AG04449 (cell line): ENCODE data around the gene ZNF668.

Experiments
- CTCF ChIA-PET: fragments of 350-600 bp; formaldehyde crosslinking; extraction: SDS; loops from one replicate; lab custom pipeline; 2021; ENCODE audit warnings: antibody characterized with exemption; lab: Yijun Ruan, JAX
- POLR2A ChIA-PET: fragments of 400-600, 350-600 bp; formaldehyde crosslinking; extraction: SDS; loops from one replicate; lab custom pipeline; 2020; ENCODE audit warnings: antibody characterized with exemption, inconsistent platforms; lab: Yijun Ruan, JAX
- DNase-seq: peaks from one replicate; pipeline ENCODE4 v3.0.0-alpha.2; 2010; ENCODE audit warnings: low read depth, low spot score
- H3K4me3 ChIP-seq: 2 replicates; pipeline ENCODE4 v1.5.1; 2011; ENCODE audit warnings: low read depth, mild to moderate bottlenecking, control low read depth, low read length
- TF ChIP-seq, protein P1 (sequence below): IDR thresholded peaks from one replicate; pipeline ENCODE4 v1.5.1; 2011; ENCODE audit warnings: mild to moderate bottlenecking, moderate library complexity, low read length, control low read depth, inconsistent platforms; ENCODE audit not compliant: insufficient read depth; ENCODE audit errors: missing control alignments

Gene ZNF668

DNA sequence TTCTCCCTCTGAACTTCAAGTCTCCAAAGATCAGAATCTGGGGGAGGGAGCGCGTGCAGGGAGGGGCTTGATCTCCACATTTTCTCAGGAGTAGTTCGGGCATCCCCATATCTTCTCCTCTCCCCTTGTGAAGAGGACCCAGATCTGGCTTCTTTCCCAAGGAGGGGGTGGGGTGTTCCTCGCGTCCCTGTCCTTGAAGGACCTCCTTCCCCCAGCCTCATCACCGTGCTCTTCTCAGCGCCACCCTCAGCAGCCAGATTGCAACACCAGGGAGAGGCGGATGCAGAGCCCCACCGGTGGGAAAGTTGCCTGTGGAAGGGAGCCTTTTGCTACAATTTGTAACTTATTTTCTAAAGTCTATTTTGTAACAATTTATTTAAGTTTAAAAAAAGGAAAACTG lies 9.0 kb upstream of the ZNF668 start:
- CTCF ChIA-PET = interaction anchor here (1.8 kb wide), 1 partner anchor 97 kb away, joined by 4 read pairs; no protein-coding TSS in a partner anchor
- no peak for DNase-seq
- POLR2A ChIA-PET = no interaction called here
- no peak overlapping the region for H3K4me3 ChIP-seq
- TF ChIP-seq, protein P1, sequence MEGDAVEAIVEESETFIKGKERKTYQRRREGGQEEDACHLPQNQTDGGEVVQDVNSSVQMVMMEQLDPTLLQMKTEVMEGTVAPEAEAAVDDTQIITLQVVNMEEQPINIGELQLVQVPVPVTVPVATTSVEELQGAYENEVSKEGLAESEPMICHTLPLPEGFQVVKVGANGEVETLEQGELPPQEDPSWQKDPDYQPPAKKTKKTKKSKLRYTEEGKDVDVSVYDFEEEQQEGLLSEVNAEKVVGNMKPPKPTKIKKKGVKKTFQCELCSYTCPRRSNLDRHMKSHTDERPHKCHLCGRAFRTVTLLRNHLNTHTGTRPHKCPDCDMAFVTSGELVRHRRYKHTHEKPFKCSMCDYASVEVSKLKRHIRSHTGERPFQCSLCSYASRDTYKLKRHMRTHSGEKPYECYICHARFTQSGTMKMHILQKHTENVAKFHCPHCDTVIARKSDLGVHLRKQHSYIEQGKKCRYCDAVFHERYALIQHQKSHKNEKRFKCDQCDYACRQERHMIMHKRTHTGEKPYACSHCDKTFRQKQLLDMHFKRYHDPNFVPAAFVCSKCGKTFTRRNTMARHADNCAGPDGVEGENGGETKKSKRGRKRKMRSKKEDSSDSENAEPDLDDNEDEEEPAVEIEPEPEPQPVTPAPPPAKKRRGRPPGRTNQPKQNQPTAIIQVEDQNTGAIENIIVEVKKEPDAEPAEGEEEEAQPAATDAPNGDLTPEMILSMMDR = no peak

DNA sequence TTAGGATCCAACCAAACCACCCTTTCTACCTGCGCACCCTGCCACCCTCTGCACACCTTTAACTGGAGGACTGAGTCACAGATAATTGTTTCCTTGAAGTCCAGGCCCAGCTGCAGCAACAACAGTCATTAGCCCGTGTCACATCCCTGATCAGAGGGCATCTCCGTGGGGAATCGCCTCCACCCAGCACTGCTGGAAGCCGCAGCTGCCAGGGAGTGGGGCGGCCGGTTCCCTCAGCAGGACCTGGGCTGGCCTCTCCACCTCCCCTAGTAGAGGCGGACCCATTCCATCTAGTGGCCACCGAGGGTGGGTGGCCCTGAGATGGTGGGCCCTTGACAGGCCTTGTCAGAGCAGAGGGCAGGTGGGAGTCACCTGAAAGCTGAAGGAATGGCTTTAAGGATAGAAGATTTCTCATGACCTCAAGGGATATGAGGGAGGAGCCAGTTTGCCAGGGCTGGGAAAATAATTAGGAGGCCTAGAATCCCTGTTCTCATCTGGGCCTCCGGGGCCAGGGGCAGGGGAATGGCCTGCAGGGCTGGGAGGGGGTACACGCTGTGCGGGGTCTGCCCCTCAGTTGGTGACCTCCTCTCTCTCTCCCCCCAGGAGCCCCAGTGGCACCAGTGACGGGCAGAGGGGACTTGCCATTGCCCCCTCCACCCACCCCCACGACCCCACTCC lies 8.5 kb upstream of the ZNF668 start:
- DNase-seq = no peak
- ChIA-PET CTCF (interaction anchor here (1.8 kb wide), 1 partner anchor 97 kb away, joined by 4 read pairs; no protein-coding TSS in a partner anchor), POLR2A (interaction anchor here (1.1 kb wide), 1 partner anchor 10 kb away, joined by 3 read pairs; no protein-coding TSS in a partner anchor)
- no peak overlapping the region for H3K4me3 ChIP-seq
- TF ChIP-seq, protein P1 = no peak

DNA sequence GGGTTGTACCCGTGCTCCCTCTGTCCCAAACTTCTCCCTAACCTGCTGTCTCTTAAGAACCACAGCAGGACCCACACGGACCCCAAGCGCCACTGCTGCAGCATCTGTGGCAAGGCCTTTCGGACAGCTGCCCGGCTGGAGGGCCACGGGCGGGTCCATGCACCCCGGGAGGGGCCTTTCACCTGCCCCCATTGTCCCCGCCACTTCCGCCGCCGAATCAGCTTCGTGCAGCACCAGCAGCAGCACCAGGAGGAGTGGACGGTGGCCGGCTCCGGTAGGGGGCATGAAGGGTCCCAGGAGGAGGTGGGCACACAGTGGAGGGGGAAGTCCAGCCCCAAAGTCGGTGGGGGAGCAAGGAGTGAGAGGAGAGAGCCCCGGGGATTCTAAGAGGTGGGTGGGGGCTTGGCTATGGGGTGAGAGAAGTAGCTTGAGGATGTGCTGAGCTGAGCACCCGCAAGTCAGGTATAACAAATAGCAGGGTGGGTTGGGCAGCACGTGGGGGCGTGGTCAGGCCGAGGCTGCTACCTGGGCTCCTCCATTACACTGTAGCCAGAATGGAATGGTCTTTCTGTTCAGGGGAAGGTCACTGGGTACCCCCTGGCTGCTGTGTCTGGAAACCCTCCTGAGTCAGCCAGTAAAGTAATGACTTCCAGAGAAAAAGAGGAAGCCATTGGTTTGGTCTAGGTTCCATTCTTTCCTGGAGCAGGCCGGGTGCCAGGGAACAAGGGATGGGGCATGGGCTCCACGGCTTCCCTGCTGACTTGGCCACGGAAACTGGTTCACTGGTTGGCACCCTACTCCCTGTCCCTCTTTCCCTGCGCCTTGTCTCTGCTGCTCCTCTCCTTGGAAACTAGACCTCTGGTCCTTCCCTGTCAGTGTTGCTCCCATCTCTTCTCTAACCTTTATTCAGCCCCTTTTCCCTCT lies 7.7 kb upstream of the ZNF668 start:
- CTCF ChIA-PET = interaction anchor here (1.0 to 1.8 kb wide), 2 partner anchors 11 to 96 kb away, joined by 3 to 4 read pairs; no protein-coding TSS in a partner anchor
- no peak for DNase-seq
- POLR2A ChIA-PET = interaction anchor here (1.1 kb wide), 1 partner anchor 11 kb away, joined by 3 read pairs; no protein-coding TSS in a partner anchor
- TF ChIP-seq, protein P1 = no peak
- no peak overlapping the region for H3K4me3 ChIP-seq

DNA sequence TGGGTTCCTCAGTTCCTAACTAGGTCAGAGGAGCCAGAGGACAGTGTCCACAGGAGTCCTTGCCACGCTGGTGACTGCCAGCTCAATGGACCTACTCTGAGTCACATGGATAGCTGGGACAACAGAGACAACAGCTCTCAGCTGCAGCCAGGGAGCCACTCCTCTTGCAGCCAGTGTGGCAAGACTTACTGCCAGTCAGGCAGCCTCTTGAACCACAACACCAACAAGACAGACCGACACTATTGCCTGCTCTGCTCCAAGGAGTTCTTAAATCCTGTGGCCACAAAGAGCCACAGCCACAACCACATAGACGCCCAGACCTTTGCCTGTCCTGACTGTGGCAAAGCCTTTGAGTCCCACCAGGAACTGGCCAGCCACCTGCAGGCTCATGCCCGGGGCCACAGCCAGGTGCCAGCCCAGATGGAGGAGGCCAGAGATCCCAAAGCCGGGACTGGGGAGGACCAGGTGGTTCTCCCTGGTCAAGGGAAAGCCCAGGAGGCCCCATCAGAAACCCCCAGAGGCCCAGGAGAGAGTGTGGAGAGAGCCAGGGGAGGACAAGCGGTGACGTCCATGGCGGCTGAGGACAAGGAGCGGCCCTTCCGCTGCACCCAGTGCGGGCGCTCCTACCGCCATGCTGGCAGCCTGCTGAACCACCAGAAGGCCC lies 6.8 kb upstream of the ZNF668 start:
- no peak for DNase-seq
- H3K4me3 ChIP-seq = no peak overlapping the region
- ChIA-PET POLR2A (no interaction called here), CTCF (interaction anchor here (1.0 kb wide), 2 partner anchors 12 to 62 kb away, joined by 3 to 4 read pairs; no protein-coding TSS in a partner anchor)
- TF ChIP-seq, protein P1 = no peak

DNA sequence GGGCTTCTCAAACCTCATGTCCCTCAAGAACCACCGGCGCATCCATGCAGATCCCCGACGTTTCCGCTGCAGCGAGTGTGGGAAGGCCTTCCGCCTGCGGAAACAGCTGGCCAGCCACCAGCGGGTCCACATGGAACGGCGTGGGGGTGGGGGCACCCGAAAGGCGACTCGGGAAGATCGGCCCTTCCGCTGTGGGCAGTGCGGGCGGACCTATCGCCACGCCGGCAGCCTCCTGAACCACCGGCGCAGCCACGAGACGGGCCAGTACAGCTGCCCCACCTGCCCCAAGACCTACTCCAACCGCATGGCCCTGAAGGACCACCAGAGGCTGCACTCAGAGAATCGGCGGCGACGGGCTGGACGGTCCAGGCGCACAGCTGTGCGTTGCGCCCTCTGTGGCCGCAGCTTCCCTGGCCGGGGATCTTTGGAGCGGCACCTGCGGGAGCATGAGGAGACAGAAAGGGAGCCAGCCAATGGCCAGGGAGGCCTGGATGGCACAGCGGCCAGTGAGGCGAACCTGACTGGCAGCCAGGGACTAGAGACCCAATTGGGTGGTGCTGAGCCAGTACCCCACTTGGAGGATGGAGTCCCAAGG lies 6.1 kb upstream of the ZNF668 start:
- CTCF ChIA-PET = interaction anchor here (1.0 to 1.4 kb wide), 2 partner anchors 63 to 126 kb away, joined by 4 read pairs; no protein-coding TSS in a partner anchor

More for the DNA sequence above, 6.1 kb upstream of the ZNF668 start:
- H3K4me3 ChIP-seq = no peak overlapping the region
- TF ChIP-seq, protein P1 = no peak
- DNase-seq = no peak
- POLR2A ChIA-PET = no interaction called here
